ENCODE data around the gene MMD.
"Not testable (repeated sequence)": the region's sequence is repeated elsewhere in the genome, so short reads cannot be mapped to it uniquely, and the experiment has no call there.

Gene MMD

GRCh38 chr17:55427587-55427882 is 5.9 kb upstream of the MMD start:
- no peak overlapping the region for H3K4me3 ChIP-seq (ENCODE audit: low read depth, low read length)
- no peak for TF ChIP-seq CTCF (IDR thresholded peaks at IDR 0.05; ENCODE audit: insufficient read depth, low read depth, low read length, missing control alignments)
- DNase-seq (ENCODE audit: low read depth) = peak; percentile 65

- no peak overlapping the region for H3K4me3 ChIP-seq (ENCODE audit: low read depth, low read length)
- no peak for TF ChIP-seq CTCF (IDR thresholded peaks at IDR 0.05; ENCODE audit: insufficient read depth, low read depth, low read length, missing control alignments)
- DNase-seq (ENCODE audit: low read depth) = peak; percentile 74
Observed at GRCh38 chr17:55426851-55427586, 5.4 kb upstream of the MMD start.

GRCh38 chr17:55424893-55425540 is 3.4 kb upstream of the MMD start:
- DNase-seq (ENCODE audit: low read depth) = peak; percentile 41
- TF ChIP-seq CTCF (IDR thresholded peaks at IDR 0.05; ENCODE audit: insufficient read depth, low read depth, low read length, missing control alignments) = no peak
- no peak overlapping the region for H3K4me3 ChIP-seq (ENCODE audit: low read depth, low read length)

GRCh38 chr17:55423535-55423934 is 1.9 kb upstream of the MMD start:
- TF ChIP-seq CTCF (IDR thresholded peaks at IDR 0.05; ENCODE audit: insufficient read depth, low read depth, low read length, missing control alignments) = no peak
- DNase-seq (ENCODE audit: low read depth) = peak; percentile 24
- H3K4me3 ChIP-seq (ENCODE audit: low read depth, low read length) = peak overlapping the region; percentile 27; the same call in 1 of the 2 replicates

- DNase-seq (ENCODE audit: low read depth) = not testable (repeated sequence)
- peak overlapping the region; percentile 27 for H3K4me3 ChIP-seq (ENCODE audit: low read depth, low read length)
Observed at GRCh38 chr17:55422828-55423164, 1.2 kb upstream of the MMD start.

GRCh38 chr17:55420776-55421178 is 858 bp downstream of the MMD start:
- peak; percentile 55 for DNase-seq (ENCODE audit: low read depth)

More at GRCh38 chr17:55420776-55421178, 858 bp downstream of the MMD start:
- H3K4me3 ChIP-seq (ENCODE audit: low read depth, low read length) = peak overlapping the region; percentile 84
- no peak for TF ChIP-seq CTCF (IDR thresholded peaks at IDR 0.05; ENCODE audit: insufficient read depth, low read depth, low read length, missing control alignments)

All from GM12865 (cell line).